GM18498 (cell line): ENCODE data around the gene WDR35.

Experiments used
- ATAC-seq: cut with Tn5 transposase; IDR thresholded peaks from one replicate; pipeline ENCODE4 v1.9.1; 2021; ENCODE audit warnings: mild to moderate bottlenecking, moderate library complexity; ENCODE audit not compliant: unreplicated experiment

WDR35 gene

GRCh38 chr2:20011276-20012031, 21.5 kb upstream of the WDR35 start:
- no peak for ATAC-seq

- ATAC-seq = no peak
Measured at GRCh38 chr2:20008703-20009102, 18.8 kb upstream of the WDR35 start.

GRCh38 chr2:20005891-20006470, 16.1 kb upstream of the WDR35 start:
- no peak for ATAC-seq

- ATAC-seq = no peak
Measured at GRCh38 chr2:20005067-20005627, 15.2 kb upstream of the WDR35 start.

GRCh38 chr2:20001361-20001863, 11.5 kb upstream of the WDR35 start:
- no peak for ATAC-seq

- ATAC-seq = no peak
Measured at GRCh38 chr2:19993731-19994130, 3.8 kb upstream of the WDR35 start.

DNA sequence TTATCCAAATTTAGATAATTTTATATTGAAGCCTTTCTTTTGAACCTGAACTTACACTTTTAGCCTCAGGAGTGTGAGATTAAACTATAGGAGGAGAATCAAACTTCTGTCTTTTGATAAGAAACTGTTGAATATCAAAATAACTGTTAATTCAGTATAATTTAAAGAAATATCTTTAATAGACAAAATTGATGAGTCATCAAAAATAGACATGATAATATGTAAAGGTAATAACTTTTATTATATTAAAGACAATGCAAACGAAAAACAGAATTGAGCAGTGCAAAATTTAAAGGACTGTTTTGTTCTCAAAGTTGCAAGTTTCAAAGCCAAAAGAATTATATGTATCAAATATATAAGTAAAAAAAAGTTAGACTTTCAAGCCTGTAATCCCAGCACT, 2.0 kb upstream of the WDR35 start:
- no peak for ATAC-seq

DNA sequence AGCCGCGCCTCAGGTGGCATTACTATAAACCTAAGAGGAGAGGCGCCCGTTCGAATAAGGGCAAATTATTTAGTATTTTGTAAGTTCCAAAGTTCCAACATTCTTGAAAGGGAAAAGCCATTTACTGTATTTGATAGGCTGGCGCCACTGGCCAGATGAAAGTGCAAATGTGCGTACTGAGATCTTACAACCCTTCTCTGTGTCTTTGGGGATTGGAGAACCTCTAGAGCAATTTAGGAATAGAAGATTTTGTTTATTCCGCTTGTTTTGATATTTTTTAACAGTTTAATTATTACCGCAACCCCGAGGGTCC, 467 bp upstream of the WDR35 start:
- no peak for ATAC-seq

GRCh38 chr2:19989342-19989666, 601 bp downstream of the WDR35 start:
- no peak for ATAC-seq

- no peak for ATAC-seq
Measured at GRCh38 chr2:19988600-19988999, 1.3 kb downstream of the WDR35 start.

DNA sequence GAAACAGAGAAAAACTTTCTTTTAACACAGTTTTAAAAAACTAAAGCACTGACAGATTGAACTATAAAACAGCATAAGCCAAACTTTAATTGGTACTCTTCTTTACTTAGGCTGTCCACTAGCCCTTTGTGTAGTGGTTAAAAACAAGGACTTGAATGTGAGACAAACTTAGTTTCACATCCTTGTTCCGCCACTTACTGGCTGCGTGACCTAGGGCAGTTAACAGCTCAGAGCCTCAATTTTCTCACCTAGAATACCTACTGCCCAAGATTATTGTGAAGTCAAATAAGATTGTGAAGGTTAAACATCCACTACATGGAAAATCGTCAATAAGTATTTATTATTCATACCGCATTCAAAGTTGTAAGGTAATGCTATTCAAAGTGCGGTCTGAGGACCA, 2.0 kb downstream of the WDR35 start:
- ATAC-seq = peak; percentile 83

DNA sequence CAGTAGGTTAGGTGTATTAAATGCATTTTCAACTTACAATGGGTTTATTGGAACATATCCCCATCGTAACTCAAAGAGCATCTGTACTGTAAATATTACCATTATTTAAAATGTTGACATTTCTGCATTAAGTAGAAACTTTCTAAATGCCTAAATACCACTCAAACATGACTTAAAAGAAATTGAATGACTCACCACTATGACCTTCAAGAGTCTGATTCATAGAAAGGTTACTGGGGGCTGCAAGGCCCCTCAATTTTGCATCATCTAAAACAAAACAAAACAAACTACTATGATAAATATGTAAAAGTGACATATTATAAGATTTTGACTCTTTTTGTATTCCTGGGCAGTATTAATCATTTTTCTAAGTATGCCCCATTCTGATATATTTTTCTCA, 7.6 kb downstream of the WDR35 start:
- ATAC-seq = no peak

- no peak for ATAC-seq
Measured at GRCh38 chr2:19979932-19980331, 10.0 kb downstream of the WDR35 start.

GRCh38 chr2:19973466-19973865, 16.4 kb downstream of the WDR35 start:
- no peak for ATAC-seq

- ATAC-seq = no peak
Measured at GRCh38 chr2:19971691-19972090, 18.2 kb downstream of the WDR35 start.

DNA sequence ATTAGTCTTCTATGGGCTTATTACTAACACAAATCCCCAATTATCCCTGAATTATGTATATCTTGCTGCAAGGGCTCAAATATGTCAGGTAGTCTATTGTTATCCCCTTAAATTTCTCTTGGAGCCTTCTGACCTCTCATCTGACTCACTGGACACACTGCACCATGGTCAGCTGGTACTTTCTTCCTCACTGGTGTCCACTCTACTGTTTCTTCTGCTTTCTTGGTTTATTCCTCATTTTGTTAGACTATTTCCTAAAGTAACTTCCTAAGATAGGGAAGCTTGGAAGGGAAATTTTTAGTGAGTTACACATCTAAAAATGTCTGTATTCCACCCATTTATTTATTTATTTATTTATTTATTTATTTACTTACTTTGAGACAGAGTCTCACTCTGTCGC, 26.5 kb downstream of the WDR35 start:
- ATAC-seq = no peak

DNA sequence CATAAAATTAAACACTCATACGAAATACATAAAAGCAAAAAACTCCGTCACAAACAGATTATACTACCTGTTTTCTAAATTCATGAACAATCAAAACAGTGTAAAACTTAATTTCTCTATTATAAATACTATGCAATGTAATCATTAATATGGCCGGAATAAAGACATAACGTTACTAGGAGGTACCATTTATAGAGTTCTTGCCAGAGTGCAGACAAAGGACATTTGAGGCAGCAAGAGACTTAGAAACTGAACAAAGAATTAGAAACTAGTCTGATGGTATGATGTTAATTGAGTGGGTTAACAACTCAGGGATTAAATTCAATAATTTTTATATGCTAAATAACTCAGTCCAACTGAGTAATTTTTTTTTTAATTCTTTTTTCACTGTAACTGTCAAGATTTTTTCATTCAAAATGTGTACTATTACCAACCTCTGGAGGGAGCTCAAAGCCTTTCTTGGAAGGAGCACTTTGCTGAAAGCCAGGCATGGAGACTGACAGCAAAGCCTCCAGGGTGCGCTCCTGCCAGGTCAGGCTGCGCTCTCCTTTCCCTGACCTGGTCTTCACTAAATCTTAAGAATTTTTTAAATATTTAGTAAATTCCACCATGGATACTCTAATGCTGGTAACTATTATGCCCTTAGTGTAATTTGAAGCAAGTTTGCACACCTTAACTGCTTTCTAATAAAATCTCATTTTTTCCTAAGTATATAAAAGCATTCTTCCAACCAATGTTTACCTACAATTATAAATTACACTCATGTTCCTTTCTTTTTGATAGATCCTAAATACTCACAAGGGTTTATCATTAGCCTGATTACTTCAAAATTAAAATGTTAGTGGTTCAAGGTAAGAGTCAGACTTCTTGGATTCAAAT, 34.1 kb downstream of the WDR35 start:
- ATAC-seq = peak; percentile 93

DNA sequence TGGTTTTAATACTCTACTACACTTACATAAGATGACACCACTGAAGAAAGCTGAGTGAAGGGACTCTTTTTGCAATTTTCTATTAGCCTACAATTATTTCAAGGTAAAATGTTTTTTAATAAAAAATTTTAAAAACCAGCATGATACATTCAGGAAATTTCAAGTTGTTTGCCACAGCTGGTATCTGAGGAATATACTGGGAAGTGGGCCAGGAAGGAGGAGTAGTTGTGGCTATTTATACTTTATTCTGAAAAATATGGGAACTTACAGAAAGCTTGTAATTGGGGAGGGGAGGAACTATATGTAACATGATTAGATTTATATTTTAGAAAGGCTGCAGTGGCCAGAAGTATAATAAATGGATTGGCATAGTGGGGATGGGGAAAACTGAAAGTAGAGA, 40.8 kb downstream of the WDR35 start:
- ATAC-seq = no peak

DNA sequence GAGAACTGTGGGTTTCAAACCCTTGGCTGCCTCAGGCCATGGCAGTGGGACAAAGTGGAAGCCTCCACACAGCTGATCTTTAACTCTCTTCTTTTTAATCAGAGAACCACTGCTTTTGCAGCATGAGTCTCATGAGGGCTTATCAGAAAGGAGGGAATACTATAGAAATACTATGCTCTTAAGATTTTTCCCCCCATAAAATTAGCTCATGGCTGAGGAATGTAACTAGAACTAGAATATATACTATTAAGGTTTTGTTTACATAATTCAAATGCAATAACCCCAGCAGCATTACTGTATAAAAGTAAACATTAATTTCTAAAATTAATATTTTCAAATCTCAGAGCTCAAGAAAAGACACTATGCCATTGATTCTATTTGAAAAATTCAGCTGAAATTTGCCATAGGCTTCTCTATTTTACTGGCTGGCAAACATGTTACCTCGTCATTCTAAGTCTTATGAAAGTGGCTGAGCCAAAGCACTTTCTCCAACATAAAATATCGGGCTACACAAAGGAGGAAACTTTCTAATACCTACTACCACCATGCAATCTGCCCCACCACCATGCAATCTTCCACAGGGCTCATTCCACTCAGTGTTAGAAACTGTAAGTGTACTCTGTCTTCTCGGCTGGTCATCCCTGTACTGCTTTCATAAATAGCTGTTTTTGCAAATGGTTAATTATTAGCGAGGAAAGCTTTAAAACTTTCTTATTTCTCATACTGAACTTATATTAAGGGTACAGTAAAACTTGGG, 42.5 kb downstream of the WDR35 start:
- ATAC-seq = no peak

GRCh38 chr2:19944205-19944845, 45.6 kb downstream of the WDR35 start:
- no peak for ATAC-seq
